ENCODE results near the gene PERCC1. TPM values are rescaled to one million over a fixed set of nuclear protein-coding genes. Genes with fewer than 3 reads are reported as not detected.

The PERCC1 gene
- total and polyA plus RNA-seq, 9 of the 15 experiments (the other 6 are each of a cell fraction or from before 2014, with no cell fraction given) = not detected

- Histone ChIP-seq H3K9me1 (ENCODE audit: control insufficient read depth, insufficient read depth, low read length) (peaks cover 2% of the 10 kb centered on the region), H3K36me3 (ENCODE audit: control insufficient read depth, insufficient read depth, low read length) (peaks cover 88% of the 10 kb centered on the region; the same call in 2 of the 3 replicates), H3K4me3 (no peak overlapping the region), H3K79me2 (ENCODE audit: control insufficient read depth, insufficient read depth, low read length) (no peaks in the 10 kb centered on the region), H4K20me1 (replicated peaks; ENCODE audit: control insufficient read depth, insufficient read depth, low read length) (no peaks in the 10 kb centered on the region), H3K27ac (ENCODE audit: extremely low read depth, low read depth, low read length) (no peak overlapping the region), H3K4me2 (ENCODE audit: insufficient read depth, low read length) (no peak overlapping the region), H3K4me1 (replicated peaks in 1 of 2; ENCODE audit: control insufficient read depth in 2 of 2, insufficient read depth in 2 of 2, low read length in 2 of 2) (peaks cover 0 to 28% of the 10 kb centered on the region in 2 experiments; a peak in 2 of 5 replicates), H3K9ac (ENCODE audit: insufficient read depth in 1 of 2, low read depth in 2 of 2, low read length in 2 of 2) (no peak overlapping the region), H3K9me3 (replicated peaks; ENCODE audit: control insufficient read depth, insufficient read depth, low read depth, low read length) (no peaks in the 10 kb centered on the region), H2AFZ (ENCODE audit: low read depth, low read length) (no peak overlapping the region), H3K27me3 (ENCODE audit: control insufficient read depth in 2 of 2, insufficient read depth in 2 of 2, low read length in 2 of 2) (no peaks in the 10 kb centered on the region)
- BruUV-seq (replicated peaks) = no TSS peak
- 90% methylated on average over 8 of the region's 21 CpGs for WGBS (ENCODE audit: insufficient coverage, low coverage, missing lambda C conversion rate)
- ChIA-PET CTCF (ENCODE audit: low intra/inter-chr PET ratio) (no interaction called here), POLR2A (interaction anchor here (1.1 kb wide), 1 partner anchor 14 kb away, joined by 3 read pairs; no protein-coding TSS in a partner anchor)
- ATAC-seq (no peak; the same call in 2 of the 3 replicates), DNase-seq (ENCODE audit: extremely low read depth in 1 of 4, low spot score in 3 of 4) (no peak), FAIRE-seq (no peak)
- TF ChIP-seq MNT (conservative IDR thresholded peaks at IDR 0.05) (no peak), POLR2G (IDR thresholded peaks at IDR 0.05; ENCODE audit: low read depth, low read length) (peak; percentile 11; the same call in 1 of the 2 replicates), TCF7 (IDR thresholded peaks at IDR 0.05; ENCODE audit: borderline replicate concordance) (no peak), ZNF764 (CRISPR knock-in tag; IDR thresholded peaks at IDR 0.05; ENCODE audit: low read depth) (no peak)
- in situ Hi-C loops (cut with MboI) (no loop called here), intact Hi-C loops (cut with micrococcal nuclease) (no loop called here)
These were observed 20.0 kb downstream of the PERCC1 start for GRCh38 chr16:1450841-1451240.

All from K562 (cell line).